ENCODE measurements around the gene SMAD3.

Gene SMAD3

DNA sequence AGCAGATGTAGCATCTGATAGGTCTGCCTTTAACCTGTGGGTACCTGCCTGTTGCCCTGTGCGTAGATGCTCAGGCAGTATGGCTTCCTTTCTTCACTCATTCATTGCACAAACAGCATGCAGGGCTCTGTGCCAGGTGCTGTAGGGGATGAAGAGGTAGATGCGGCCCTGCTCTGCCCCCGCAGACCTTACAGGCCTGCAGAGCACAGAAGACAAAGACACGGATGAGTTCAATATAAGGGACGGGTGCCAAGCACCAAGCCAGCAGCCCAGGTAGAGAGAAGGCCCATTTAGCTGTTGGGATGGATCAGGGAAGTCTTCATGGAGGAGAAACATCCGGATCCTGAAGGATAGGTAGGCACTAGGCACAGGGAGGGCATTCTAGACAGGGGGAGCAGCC, 119.6 kb downstream of the SMAD3 start:
- Histone ChIP-seq H3K36me3 (ENCODE audit: control insufficient read depth, insufficient read depth, low read length) (peaks cover 16% of the 10 kb centered on the region), H3K4me3 (replicated peaks; ENCODE audit: low read depth, low read length) (no peak overlapping the region), H3K27me3 (replicated peaks; ENCODE audit: control insufficient read depth, insufficient read depth, low read length) (no peaks in the 10 kb centered on the region)
- TF ChIP-seq, protein P1, sequence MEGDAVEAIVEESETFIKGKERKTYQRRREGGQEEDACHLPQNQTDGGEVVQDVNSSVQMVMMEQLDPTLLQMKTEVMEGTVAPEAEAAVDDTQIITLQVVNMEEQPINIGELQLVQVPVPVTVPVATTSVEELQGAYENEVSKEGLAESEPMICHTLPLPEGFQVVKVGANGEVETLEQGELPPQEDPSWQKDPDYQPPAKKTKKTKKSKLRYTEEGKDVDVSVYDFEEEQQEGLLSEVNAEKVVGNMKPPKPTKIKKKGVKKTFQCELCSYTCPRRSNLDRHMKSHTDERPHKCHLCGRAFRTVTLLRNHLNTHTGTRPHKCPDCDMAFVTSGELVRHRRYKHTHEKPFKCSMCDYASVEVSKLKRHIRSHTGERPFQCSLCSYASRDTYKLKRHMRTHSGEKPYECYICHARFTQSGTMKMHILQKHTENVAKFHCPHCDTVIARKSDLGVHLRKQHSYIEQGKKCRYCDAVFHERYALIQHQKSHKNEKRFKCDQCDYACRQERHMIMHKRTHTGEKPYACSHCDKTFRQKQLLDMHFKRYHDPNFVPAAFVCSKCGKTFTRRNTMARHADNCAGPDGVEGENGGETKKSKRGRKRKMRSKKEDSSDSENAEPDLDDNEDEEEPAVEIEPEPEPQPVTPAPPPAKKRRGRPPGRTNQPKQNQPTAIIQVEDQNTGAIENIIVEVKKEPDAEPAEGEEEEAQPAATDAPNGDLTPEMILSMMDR (IDR thresholded peaks at IDR 0.05; ENCODE audit: insufficient read depth, low read length, poor library complexity, severe bottlenecking): no peak
- no peak for DNase-seq (ENCODE audit: extremely low read depth, insufficient read length)

DNA sequence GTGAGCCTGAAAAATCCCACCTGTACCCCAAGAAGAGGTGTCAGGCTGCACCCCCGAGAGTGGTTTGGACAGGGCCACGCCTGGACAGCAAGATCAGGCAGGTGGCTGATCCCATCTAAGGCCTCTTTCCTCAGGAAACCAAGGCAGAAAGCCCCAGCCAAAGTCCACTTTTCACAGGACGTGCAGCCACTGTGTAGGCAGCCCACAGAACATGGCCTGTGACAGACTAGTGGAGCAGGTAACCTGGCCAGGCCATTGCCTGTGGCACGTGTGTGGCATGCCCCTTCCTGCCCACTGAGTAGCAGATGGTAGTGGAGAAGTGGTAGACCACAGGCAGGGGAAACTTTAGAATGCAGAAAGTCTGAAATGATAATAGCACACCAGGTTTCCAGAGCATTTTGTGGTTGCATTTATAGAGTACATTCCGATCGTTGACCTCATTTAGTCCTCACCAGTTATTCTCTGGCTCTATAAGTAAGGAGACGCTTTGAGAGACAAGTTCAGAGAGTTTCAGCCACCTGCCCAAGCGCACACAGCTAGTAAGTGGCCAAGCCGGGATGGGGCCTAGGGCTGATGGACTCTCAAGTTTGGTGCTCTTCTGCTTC, 120.3 kb downstream of the SMAD3 start:
- no peak for DNase-seq (ENCODE audit: extremely low read depth, insufficient read length)
- Histone ChIP-seq H3K4me3 (replicated peaks; ENCODE audit: low read depth, low read length) (no peak overlapping the region), H3K27me3 (replicated peaks; ENCODE audit: control insufficient read depth, insufficient read depth, low read length) (no peaks in the 10 kb centered on the region), H3K36me3 (ENCODE audit: control insufficient read depth, insufficient read depth, low read length) (peaks cover 16% of the 10 kb centered on the region)
- TF ChIP-seq, protein P1 (IDR thresholded peaks at IDR 0.05; ENCODE audit: insufficient read depth, low read length, poor library complexity, severe bottlenecking): no peak

DNA sequence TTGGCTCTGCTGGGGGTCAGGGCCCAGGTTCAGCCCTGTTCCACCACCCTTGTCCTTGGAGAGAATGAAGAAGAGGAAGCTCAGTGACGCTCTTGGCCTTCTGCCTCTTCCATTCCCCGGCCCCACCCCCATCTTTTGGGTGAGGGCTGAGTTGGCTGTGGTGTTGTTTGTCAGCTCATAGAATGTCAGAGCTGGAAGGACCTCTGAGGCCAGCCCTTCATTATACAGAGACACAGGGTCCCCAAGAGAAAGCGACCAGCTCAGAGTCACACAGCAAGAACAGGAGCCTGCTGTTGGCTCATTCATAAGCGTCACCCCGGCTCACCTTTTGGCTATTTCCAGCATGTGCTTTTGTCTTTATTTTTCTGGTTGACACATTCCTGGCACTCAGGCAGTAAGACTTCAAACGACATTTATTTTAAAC, 120.8 kb downstream of the SMAD3 start:
- TF ChIP-seq, protein P1 (IDR thresholded peaks at IDR 0.05; ENCODE audit: insufficient read depth, low read length, poor library complexity, severe bottlenecking): no peak
- Histone ChIP-seq H3K27me3 (replicated peaks; ENCODE audit: control insufficient read depth, insufficient read depth, low read length) (no peaks in the 10 kb centered on the region), H3K4me3 (replicated peaks; ENCODE audit: low read depth, low read length) (no peak overlapping the region), H3K36me3 (ENCODE audit: control insufficient read depth, insufficient read depth, low read length) (peaks cover 19% of the 10 kb centered on the region)
- no peak for DNase-seq (ENCODE audit: extremely low read depth, insufficient read length)

DNA sequence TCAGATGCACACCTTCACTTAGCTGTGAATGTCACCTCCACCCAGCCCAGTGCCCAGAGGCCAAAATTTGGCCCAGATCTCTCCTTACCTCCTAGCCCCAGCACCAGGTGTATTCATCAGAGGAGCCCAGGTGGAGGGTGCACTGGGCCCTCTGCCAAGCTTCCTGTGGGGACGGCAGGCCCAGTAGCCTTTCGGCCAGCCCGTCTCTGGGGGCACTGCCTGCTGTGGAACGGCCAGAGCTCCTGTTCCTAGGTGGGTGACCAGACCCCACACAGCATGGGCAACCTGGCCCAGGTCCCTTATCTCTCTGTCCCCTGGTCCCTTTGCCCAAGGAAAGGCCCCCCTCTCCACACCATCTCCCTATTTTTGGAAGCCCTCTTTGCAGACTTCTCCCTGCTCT, 121.3 kb downstream of the SMAD3 start:
- DNase-seq (ENCODE audit: extremely low read depth, insufficient read length): no peak
- TF ChIP-seq, protein P1 (IDR thresholded peaks at IDR 0.05; ENCODE audit: insufficient read depth, low read length, poor library complexity, severe bottlenecking): no peak
- no peak overlapping the region for H3K4me3 ChIP-seq (replicated peaks; ENCODE audit: low read depth, low read length)
- H3K36me3 ChIP-seq (ENCODE audit: control insufficient read depth, insufficient read depth, low read length): peaks cover 19% of the 10 kb centered on the region
- H3K27me3 ChIP-seq (replicated peaks; ENCODE audit: control insufficient read depth, insufficient read depth, low read length): no peaks in the 10 kb centered on the region

DNA sequence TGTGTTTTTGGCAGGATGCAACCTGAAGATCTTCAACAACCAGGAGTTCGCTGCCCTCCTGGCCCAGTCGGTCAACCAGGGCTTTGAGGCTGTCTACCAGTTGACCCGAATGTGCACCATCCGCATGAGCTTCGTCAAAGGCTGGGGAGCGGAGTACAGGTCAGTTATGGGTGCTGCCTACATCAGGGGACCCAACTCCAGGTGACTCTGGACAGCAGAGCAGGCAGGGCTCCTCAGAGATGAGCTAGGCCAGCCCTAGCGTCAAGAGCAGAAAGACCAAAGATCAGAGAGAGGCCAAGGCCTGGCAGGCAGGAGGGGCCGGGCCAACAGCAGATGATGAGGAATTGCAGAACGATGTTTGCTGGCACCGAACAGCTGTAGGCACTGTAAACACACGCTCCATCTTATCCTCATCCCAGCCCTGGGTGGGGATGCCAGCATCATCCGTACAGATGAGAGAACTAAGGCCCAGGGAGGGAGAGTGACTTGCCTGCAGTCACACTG, 122.0 kb downstream of the SMAD3 start:
- H3K4me3 ChIP-seq (replicated peaks; ENCODE audit: low read depth, low read length): no peak overlapping the region
- H3K36me3 ChIP-seq (ENCODE audit: control insufficient read depth, insufficient read depth, low read length): peaks cover 16% of the 10 kb centered on the region
- no peak for DNase-seq (ENCODE audit: extremely low read depth, insufficient read length)
- TF ChIP-seq, protein P1 (IDR thresholded peaks at IDR 0.05; ENCODE audit: insufficient read depth, low read length, poor library complexity, severe bottlenecking): no peak
- no peaks in the 10 kb centered on the region for H3K27me3 ChIP-seq (replicated peaks; ENCODE audit: control insufficient read depth, insufficient read depth, low read length)

Measured in GM06990 (cell line).